GM21576 (cell line): ENCODE measurements around the gene P4HA2.

ENCODE experiments used
- ATAC-seq: cut with Tn5 transposase; IDR thresholded peaks from one replicate; pipeline ENCODE4 v1.9.1; 2021; ENCODE audit warnings: mild to moderate bottlenecking, moderate library complexity; ENCODE audit not compliant: unreplicated experiment

The P4HA2 gene

GRCh38 chr5:132265336-132266030 is 37.8 kb upstream of the P4HA2 start:
- no peak for ATAC-seq

- no peak for ATAC-seq
These were observed 37.1 kb upstream of the P4HA2 start for GRCh38 chr5:132264546-132265335.

GRCh38 chr5:132263548-132264261 is 36.1 kb upstream of the P4HA2 start:
- no peak for ATAC-seq

GRCh38 chr5:132262882-132263547 is 35.4 kb upstream of the P4HA2 start:
- ATAC-seq, result no peak

- ATAC-seq, result no peak
These were observed 34.5 kb upstream of the P4HA2 start for GRCh38 chr5:132261881-132262845.

- ATAC-seq, result peak; percentile 56
These were observed 33.3 kb upstream of the P4HA2 start for GRCh38 chr5:132260714-132261551.

- no peak for ATAC-seq
These were observed 32.4 kb upstream of the P4HA2 start for GRCh38 chr5:132260051-132260450.

- ATAC-seq, result no peak
These were observed 31.6 kb upstream of the P4HA2 start for GRCh38 chr5:132259069-132259851.

- no peak for ATAC-seq
These were observed 30.7 kb upstream of the P4HA2 start for GRCh38 chr5:132258102-132259068.

GRCh38 chr5:132257131-132258101 is 29.8 kb upstream of the P4HA2 start, which contains the start of gene PDLIM4:
TSS of gene PDLIM4 (plus strand) at chr5:132257696. CDS start at chr5:132257735, 39 bp downstream.
- no peak for ATAC-seq

GRCh38 chr5:132256783-132257130 is 29.1 kb upstream of the P4HA2 start:
- ATAC-seq, result no peak

- no peak for ATAC-seq
These were observed 28.6 kb upstream of the P4HA2 start for GRCh38 chr5:132256086-132256782.

- no peak for ATAC-seq
These were observed 26.8 kb upstream of the P4HA2 start for GRCh38 chr5:132254321-132254977.

- ATAC-seq, result no peak
These were observed 26.0 kb upstream of the P4HA2 start for GRCh38 chr5:132253452-132254320.
